GM12878 (cell line): Measurements from ENCODE around the gene STK11. TPM values are rescaled to one million over a fixed set of nuclear protein-coding genes. Genes with fewer than 3 reads are reported as not detected.
A peak's percentile ranks its signal among the peaks of the same experiment; 100 is the strongest.

Experiments
- CUX1 ChIP-seq: IDR thresholded peaks from 2 replicates; pipeline ENCODE4 v1.6.1; 2012; ENCODE audit warnings: improper control_type of control experiment, low read depth, low read length; ENCODE audit not compliant: insufficient replicate concordance
- E2F8 ChIP-seq: fragments of 450-650 bp; IDR thresholded peaks from 2 replicates; pipeline ENCODE4 v1.6.1; 2018; ENCODE audit warnings: mild to moderate bottlenecking, low read depth, moderate library complexity; ENCODE audit not compliant: partially characterized antibody
- EP300 ChIP-seq, 2 experiments: fragments of 150-350 bp in 1 of 2; IDR thresholded peaks; 2 replicates each; pipeline ENCODE4 v1.6.1; 2011 to 2012; ENCODE audit warnings: low read depth in 2 of 2, low read length in 2 of 2, borderline replicate concordance in 1 of 2, improper control_type of control experiment in 1 of 2, inconsistent platforms in 1 of 2; ENCODE audit not compliant: control insufficient read depth in 1 of 2
- IKZF1 ChIP-seq: fragments of 450-650 bp; conservative IDR thresholded peaks from 2 replicates; pipeline ENCODE4 v1.6.1; 2017; ENCODE audit warnings: antibody characterized with exemption, mild to moderate bottlenecking
- KLF5 ChIP-seq: fragments of 450-650 bp; IDR thresholded peaks from 2 replicates; pipeline ENCODE4 v1.6.1; 2014; ENCODE audit warnings: mild to moderate bottlenecking; ENCODE audit not compliant: partially characterized antibody
- MLLT1 ChIP-seq: fragments of 450-650 bp; IDR thresholded peaks from 2 replicates; pipeline ENCODE4 v1.6.1; 2016; ENCODE audit warnings: mild to moderate bottlenecking
- NFIC ChIP-seq: IDR thresholded peaks from 2 replicates; pipeline ENCODE4 v1.6.1; 2012; ENCODE audit warnings: low read depth, mild to moderate bottlenecking, inconsistent platforms, low read length, moderate library complexity
- RUNX3 ChIP-seq: IDR thresholded peaks from 2 replicates; pipeline ENCODE4 v1.6.1; 2012; ENCODE audit warnings: low read length, inconsistent platforms
- SMC3 ChIP-seq: IDR thresholded peaks from 2 replicates; pipeline ENCODE4 v1.6.1; 2011; ENCODE audit warnings: low read length, improper control_type of control experiment, borderline replicate concordance
- SUPT20H ChIP-seq: IDR thresholded peaks from 2 replicates; pipeline ENCODE4 v1.6.1; 2011; ENCODE audit warnings: low read depth, mild to moderate bottlenecking, low read length, moderate library complexity, borderline replicate concordance; ENCODE audit not compliant: control insufficient read depth
- TARDBP ChIP-seq: IDR thresholded peaks from 2 replicates; pipeline ENCODE4 v1.6.1; 2016; ENCODE audit warnings: borderline replicate concordance
- TCF7 ChIP-seq: IDR thresholded peaks from 2 replicates; pipeline ENCODE4 v1.6.1; 2014; ENCODE audit warnings: antibody characterized with exemption, borderline replicate concordance
- ZNF687 ChIP-seq: fragments of 450-650 bp; IDR thresholded peaks from 2 replicates; pipeline ENCODE4 v1.6.1; 2017; ENCODE audit warnings: mild to moderate bottlenecking, moderate library complexity
- polyA plus RNA-seq, 11 experiments: library from polyadenylated mRNA; depleted of rRNA in 4 of 11; unstranded in 6 of 11; stranded (reverse) in 5 of 11; fragments of >200 nt; fragmentation: Nextera tagmentation in 4 of 11; fragmentation: Illumina TruSeq in 1 of 11; extraction: Ambion mirVana in 4 of 11; extraction: Trizol in 1 of 11; gene quantifications; 1 replicate in 1 of 11; 2 replicates in 10 of 11; pipeline versions ENCODE4 v1.2.1 to v1.2.3, GENCODE V29; 2011 to 2016; ENCODE audit warnings: inconsistent platforms in 2 of 11, missing spikeins in 2 of 11, low read depth in 1 of 11
- total RNA-seq, 4 experiments: library from RNA; depleted of rRNA in 3 of 4; stranded (reverse); fragments of >200 nt in 3 of 4; fragmentation: Illumina TruSeq in 1 of 4; extraction: Trizol in 1 of 4; gene quantifications; 2 replicates each; pipeline versions ENCODE4 v1.2.1 to v1.2.3, GENCODE V29; 2013 to 2021

STK11 gene
- total and polyA plus RNA-seq, 10 of the 15 experiments (the other 5 are each of a cell fraction or from before 2014, with no cell fraction given), result 0.33 to 71.0 (median 23.8) TPM

- TF ChIP-seq CUX1 (no peak), SUPT20H (no peak), ZNF687 (no peak), EP300 (IDR thresholded peaks at IDR 0.05; ENCODE audit: borderline replicate concordance in 1 of 2, control insufficient read depth in 1 of 2, low read depth in 2 of 2, low read length in 2 of 2) (no peak), KLF5 (peak; percentile 11), E2F8 (no peak), TCF7 (no peak), MLLT1 (0 out of 2 replicates have a peak, but pooled peaks have one; percentile 21), RUNX3 (no peak), SMC3 (peak; percentile 97), IKZF1 (peak; percentile 35; the same call in 1 of the 2 replicates), TARDBP (no peak), NFIC (no peak)
These were observed 38.5 kb downstream of the STK11 start (continued) for GRCh38 chr19:1243768-1244692.
